ENCODE data around the gene ELMO3. TPM values are rescaled to one million over a fixed set of nuclear protein-coding genes. Genes with fewer than 3 reads are reported as not detected.

Gene ELMO3
- total and polyA plus RNA-seq, 2 donors (not counting 1 experiment from before 2014, with no cell fraction given), result 0.33 to 0.36 TPM

GRCh38 chr16:67237396-67238277 is 38.7 kb downstream of the ELMO3 start:
- Histone ChIP-seq H3K4me3 (replicated peaks in 1 of 4; ENCODE audit: control extremely low read depth in 1 of 4, insufficient read depth in 1 of 4, low read depth in 3 of 4, low read length in 4 of 4) (no peak overlapping the region), H3K36me3 (ENCODE audit: control insufficient read depth, insufficient read depth, low read length) (peaks cover 39% of the 10 kb centered on the region), H3K9me3 (ENCODE audit: control insufficient read depth, insufficient read depth, low read depth, low read length) (no peaks in the 10 kb centered on the region), H4K20me1 (ENCODE audit: control insufficient read depth, extremely low read depth, insufficient read depth, low read length) (no peaks in the 10 kb centered on the region), H3K9ac (ENCODE audit: insufficient read depth, low read length) (no peak overlapping the region), H3K27me3 (ENCODE audit: control insufficient read depth, insufficient read depth, low read length) (no peaks in the 10 kb centered on the region), H3K27ac (ENCODE audit: insufficient read depth, low read length) (no peak overlapping the region), H3K4me1 (ENCODE audit: control insufficient read depth, extremely low read depth, insufficient read depth, low read length) (peaks cover 26% of the 10 kb centered on the region), H2AFZ (ENCODE audit: low read length) (no peak overlapping the region), H3K4me2 (ENCODE audit: extremely low read depth, insufficient read depth, low read length) (no peak overlapping the region), H3K79me2 (ENCODE audit: control insufficient read depth, insufficient read depth, low read length) (peaks cover 24% of the 10 kb centered on the region)
- DNase-seq (ENCODE audit: low read depth in 2 of 2), result no peak
- no peak for TF ChIP-seq CTCF (conservative IDR thresholded peaks at IDR 0.05 in 1 of 2, IDR thresholded peaks at IDR 0.05 in 1 of 2; ENCODE audit: low read depth in 1 of 2, low read length in 2 of 2)
- no peak for TF ChIP-seq EZH2 (IDR thresholded peaks at IDR 0.05; ENCODE audit: low read length, missing control alignments)

- peaks cover 29% of the 10 kb centered on the region for H3K4me1 ChIP-seq (ENCODE audit: control insufficient read depth, extremely low read depth, insufficient read depth, low read length)
- no peak overlapping the region for H3K27ac ChIP-seq (ENCODE audit: insufficient read depth, low read length)
- H3K27me3 ChIP-seq (ENCODE audit: control insufficient read depth, insufficient read depth, low read length), result no peaks in the 10 kb centered on the region
- no peaks in the 10 kb centered on the region for H4K20me1 ChIP-seq (ENCODE audit: control insufficient read depth, extremely low read depth, insufficient read depth, low read length)
- H3K9ac ChIP-seq (ENCODE audit: insufficient read depth, low read length), result no peak overlapping the region
- no peak for TF ChIP-seq CTCF (conservative IDR thresholded peaks at IDR 0.05 in 1 of 2, IDR thresholded peaks at IDR 0.05 in 1 of 2; ENCODE audit: low read depth in 1 of 2, low read length in 2 of 2)
- no peak for TF ChIP-seq EZH2 (IDR thresholded peaks at IDR 0.05; ENCODE audit: low read length, missing control alignments)
- DNase-seq (ENCODE audit: low read depth in 2 of 2), result no peak
- H3K4me2 ChIP-seq (ENCODE audit: extremely low read depth, insufficient read depth, low read length), result no peak overlapping the region
- H3K36me3 ChIP-seq (ENCODE audit: control insufficient read depth, insufficient read depth, low read length), result peaks cover 39% of the 10 kb centered on the region
- H3K9me3 ChIP-seq (ENCODE audit: control insufficient read depth, insufficient read depth, low read depth, low read length), result no peaks in the 10 kb centered on the region
- peaks cover 27% of the 10 kb centered on the region for H3K79me2 ChIP-seq (ENCODE audit: control insufficient read depth, insufficient read depth, low read length)
- H2AFZ ChIP-seq (ENCODE audit: low read length), result no peak overlapping the region
- H3K4me3 ChIP-seq (replicated peaks in 1 of 4; ENCODE audit: control extremely low read depth in 1 of 4, insufficient read depth in 1 of 4, low read depth in 3 of 4, low read length in 4 of 4), result no peak overlapping the region
Observed at GRCh38 chr16:67238278-67238575, 39.3 kb downstream of the ELMO3 start.

GRCh38 chr16:67238806-67239470 is 40.0 kb downstream of the ELMO3 start:
- TF ChIP-seq EZH2 (IDR thresholded peaks at IDR 0.05; ENCODE audit: low read length, missing control alignments) (no peak), CTCF (conservative IDR thresholded peaks at IDR 0.05 in 1 of 2, IDR thresholded peaks at IDR 0.05 in 1 of 2; ENCODE audit: low read depth in 1 of 2, low read length in 2 of 2) (no peak)
- H3K9me3 ChIP-seq (ENCODE audit: control insufficient read depth, insufficient read depth, low read depth, low read length), result no peaks in the 10 kb centered on the region
- no peaks in the 10 kb centered on the region for H4K20me1 ChIP-seq (ENCODE audit: control insufficient read depth, extremely low read depth, insufficient read depth, low read length)
- no peaks in the 10 kb centered on the region for H3K27me3 ChIP-seq (ENCODE audit: control insufficient read depth, insufficient read depth, low read length)
- peaks cover 34% of the 10 kb centered on the region for H3K36me3 ChIP-seq (ENCODE audit: control insufficient read depth, insufficient read depth, low read length)
- no peak overlapping the region for H3K27ac ChIP-seq (ENCODE audit: insufficient read depth, low read length)
- DNase-seq (ENCODE audit: low read depth in 2 of 2), result no peak
- peaks cover 36% of the 10 kb centered on the region for H3K4me1 ChIP-seq (ENCODE audit: control insufficient read depth, extremely low read depth, insufficient read depth, low read length)
- H3K79me2 ChIP-seq (ENCODE audit: control insufficient read depth, insufficient read depth, low read length), result peaks cover 34% of the 10 kb centered on the region
- no peak overlapping the region for H3K9ac ChIP-seq (ENCODE audit: insufficient read depth, low read length)
- no peak overlapping the region for H3K4me2 ChIP-seq (ENCODE audit: extremely low read depth, insufficient read depth, low read length)
- H3K4me3 ChIP-seq (replicated peaks in 1 of 4; ENCODE audit: control extremely low read depth in 1 of 4, insufficient read depth in 1 of 4, low read depth in 3 of 4, low read length in 4 of 4), result no peak overlapping the region
- no peak overlapping the region for H2AFZ ChIP-seq (ENCODE audit: low read length)

Data from fibroblast of lung (primary cell).